A549 (cell line): ENCODE measurements around the gene VEGFC.
A peak's percentile ranks its signal among the peaks of the same experiment; 100 is the strongest.

Experiments
- CHD2 ChIP-seq: fragments of 150-350 bp; IDR thresholded peaks from 2 replicates; pipeline ENCODE4 v1.6.1; 2014; ENCODE audit warnings: low read length; ENCODE audit not compliant: partially characterized antibody
- CTCF ChIP-seq: fragments of >200 bp; sonication (Bioruptor Twin); formaldehyde crosslinking; IDR thresholded peaks from 3 replicates; pipeline ENCODE4 v1.5.1; 2016
- EP300 ChIP-seq, 2 experiments: fragments of >200 bp; sonication (Bioruptor Twin); formaldehyde crosslinking; IDR thresholded peaks; 2 replicates in 1 of 2; 3 replicates in 1 of 2; pipeline ENCODE4 v1.6.1; 2016 to 2017
- MAFK ChIP-seq: fragments of 450-650 bp; IDR thresholded peaks from 2 replicates; pipeline ENCODE4 v1.6.1; 2014; ENCODE audit not compliant: partially characterized antibody

GRCh38 chr4:176789955-176790354 is 2.8 kb downstream of the VEGFC start:
- peak; percentile 53 for TF ChIP-seq CTCF
- no peak for TF ChIP-seq CHD2
- no peak for TF ChIP-seq EP300 (IDR thresholded peaks at IDR 0.05)
- TF ChIP-seq MAFK, result no peak
